GM12878 (cell line): ENCODE measurements around the gene CELSR1. TPM values are rescaled to one million over a fixed set of nuclear protein-coding genes. Genes with fewer than 3 reads are reported as not detected.

Source experiments
- ATAC-seq: fragments of 200-7000 bp; cut with Tn5 transposase; 3 replicates; pipeline ENCODE4 v1.9.1; 2020; ENCODE audit warnings: mild to moderate bottlenecking, moderate library complexity
- BruUV-seq: library from RNA; stranded (reverse); fragments of 400-500 nt; replicated peaks from 2 replicates; lab custom pipeline; 2021; lab: Mats Ljungman, UMichigan
- CTCF ChIA-PET: fragments of 300-600 bp; sonication (Branson Sonifier 250); formaldehyde crosslinking; extraction: SDS; loops from one replicate; lab custom pipeline; 2021; ENCODE audit warnings: inconsistent platforms; lab: Yijun Ruan, JAX
- POLR2A ChIA-PET: fragments of 350-600 bp; formaldehyde crosslinking; extraction: SDS; loops from one replicate; lab custom pipeline; 2021; ENCODE audit warnings: inconsistent platforms; lab: Charles Lee
- RAD21 ChIA-PET: fragments of 300-600 bp; sonication (Branson Sonifier 250); formaldehyde crosslinking; loops from one replicate; lab custom pipeline; 2023; ENCODE audit warnings: antibody characterized with exemption; ENCODE audit not compliant: unreplicated experiment; lab: Charles Lee
- SMC1A ChIA-PET: fragments of 300-600 bp; sonication (Branson Sonifier 250); formaldehyde crosslinking; loops from one replicate; lab custom pipeline; 2023; ENCODE audit not compliant: unreplicated experiment, uncharacterized antibody; lab: Charles Lee
- DNase-seq: peaks from one replicate; pipeline ENCODE4 v3.0.0-alpha.2; 2011; ENCODE audit warnings: low read depth, low spot score
- FAIRE-seq: peaks from 3 replicates; lab custom pipeline; 2011; peaks lifted over from hg19 to GRCh38; lab: Jason Lieb, UNC
- H2AFZ ChIP-seq: 2 replicates; pipeline ENCODE4 v1.6.0; 2011; ENCODE audit warnings: low read depth, low read length, control low read depth; ENCODE audit not compliant: control insufficient read depth
- H3K27ac ChIP-seq: 2 replicates; pipeline ENCODE4 v1.5.1; 2011; ENCODE audit warnings: control low read depth; ENCODE audit not compliant: control insufficient read depth, insufficient read depth
- H3K27me3 ChIP-seq, 2 experiments: replicated peaks in 1 of 2; 2 replicates each; pipeline versions ENCODE4 v1.6.0 to v1.6.1; 2011; ENCODE audit warnings: low read length in 1 of 2; ENCODE audit not compliant: control insufficient read depth in 2 of 2, insufficient read depth in 2 of 2
- H3K36me3 ChIP-seq, 2 experiments: 2 replicates each; pipeline ENCODE4 v1.5.1; 2011; ENCODE audit warnings: low read length in 1 of 2; ENCODE audit not compliant: control insufficient read depth in 2 of 2, insufficient read depth in 2 of 2
- H3K4me1 ChIP-seq: 2 replicates; pipeline ENCODE4 v1.6.1; 2011; ENCODE audit warnings: mild to moderate bottlenecking, low read length, moderate library complexity, mixed read lengths; ENCODE audit not compliant: control insufficient read depth, insufficient read depth
- H3K4me2 ChIP-seq: 2 replicates; pipeline ENCODE4 v1.6.0; 2011; ENCODE audit warnings: control low read depth; ENCODE audit not compliant: control insufficient read depth, insufficient read depth
- H3K4me3 ChIP-seq: fragments of 200-600 bp; sonication (generic); 2 replicates; pipeline ENCODE4 v1.5.1; 2016
- H3K79me2 ChIP-seq: 2 replicates; pipeline ENCODE4 v1.6.0; 2011; ENCODE audit warnings: low read length; ENCODE audit not compliant: control insufficient read depth, insufficient read depth
- H3K9ac ChIP-seq: 2 replicates; pipeline ENCODE4 v1.8.0; 2011; ENCODE audit warnings: low read length, control low read depth, mixed read lengths; ENCODE audit not compliant: control insufficient read depth, insufficient read depth
- H3K9me3 ChIP-seq: replicated peaks from 3 replicates; pipeline ENCODE4 v1.5.1; 2011; ENCODE audit warnings: mild to moderate bottlenecking, low read length; ENCODE audit not compliant: control insufficient read depth, insufficient read depth
- H4K20me1 ChIP-seq: 2 replicates; pipeline ENCODE4 v1.6.0; 2011; ENCODE audit not compliant: control insufficient read depth, insufficient read depth
- CHD1 ChIP-seq: IDR thresholded peaks from 2 replicates; pipeline ENCODE4 v1.6.1; 2012; ENCODE audit warnings: low read depth, low read length, improper control_type of control experiment
- DPF2 ChIP-seq: fragments of 450-650 bp; IDR thresholded peaks from 2 replicates; pipeline ENCODE4 v1.6.1; 2017; ENCODE audit warnings: mild to moderate bottlenecking
- EED ChIP-seq: sonication (generic); IDR thresholded peaks from 2 replicates; pipeline ENCODE4 v1.6.1; 2016; ENCODE audit warnings: antibody characterized with exemption, low read depth
- FOXK2 ChIP-seq: fragments of 450-650 bp; IDR thresholded peaks from 2 replicates; pipeline ENCODE4 v1.6.1; 2017; ENCODE audit warnings: mild to moderate bottlenecking, moderate library complexity
- MYC ChIP-seq: IDR thresholded peaks from 2 replicates; pipeline ENCODE4 v1.6.1; 2011; ENCODE audit warnings: mild to moderate bottlenecking, low read length, moderate library complexity, inconsistent platforms; ENCODE audit not compliant: insufficient read depth, insufficient replicate concordance, insufficient read length, severe bottlenecking
- NFYB ChIP-seq: IDR thresholded peaks from 2 replicates; pipeline ENCODE4 v1.6.1; 2011; ENCODE audit warnings: low read depth, mild to moderate bottlenecking, low read length, improper control_type of control experiment, moderate library complexity; ENCODE audit not compliant: insufficient read depth
- NR2F1 ChIP-seq: fragments of 450-650 bp; conservative IDR thresholded peaks from 2 replicates; pipeline ENCODE4 v1.6.1; 2017; ENCODE audit warnings: mild to moderate bottlenecking
- POU2F2 ChIP-seq: IDR thresholded peaks from 3 replicates; pipeline ENCODE4 v1.6.1; 2011; ENCODE audit warnings: low read depth, mild to moderate bottlenecking, low read length, borderline replicate concordance
- RB1 ChIP-seq: fragments of 450-650 bp; formaldehyde crosslinking; IDR thresholded peaks from 2 replicates; pipeline ENCODE4 v1.6.1; 2017; ENCODE audit warnings: mild to moderate bottlenecking, borderline replicate concordance
- SMC3 ChIP-seq: IDR thresholded peaks from 2 replicates; pipeline ENCODE4 v1.6.1; 2011; ENCODE audit warnings: low read length, improper control_type of control experiment, borderline replicate concordance
- SRF ChIP-seq, 2 experiments: IDR thresholded peaks; 2 replicates each; pipeline ENCODE4 v1.6.1; 2011; ENCODE audit warnings: low read depth in 2 of 2, low read length in 2 of 2, mild to moderate bottlenecking in 1 of 2, moderate library complexity in 1 of 2
- YY1 ChIP-seq: IDR thresholded peaks from 2 replicates; pipeline ENCODE4 v1.6.1; 2011; ENCODE audit warnings: low read depth, mild to moderate bottlenecking, low read length
- WGBS: methylation state at CpG from one replicate; pipeline ENCODE4 v1.1.6; 2016; ENCODE audit warnings: low lambda C conversion rate; ENCODE audit not compliant: insufficient replicate concordance, insufficient coverage; ENCODE audit errors: missing lambda C conversion rate; 5-methylcytosine and 5-hydroxymethylcytosine counted together
- in situ Hi-C: fragments of 300-500 bp; cut with MboI; formaldehyde crosslinking; loops from 9 replicates; pipeline ENCODE4 v1.14.3; 2018; ENCODE audit warnings: mixed read lengths
- intact Hi-C: fragments of 100-400 bp; cut with micrococcal nuclease; formaldehyde crosslinking; loops from one replicate; pipeline ENCODE4 v1.14.2; 2022; ENCODE audit not compliant: unreplicated experiment
- polyA plus RNA-seq, 11 experiments: library from polyadenylated mRNA; depleted of rRNA in 4 of 11; unstranded in 6 of 11; stranded (reverse) in 5 of 11; fragments of >200 nt; fragmentation: Nextera tagmentation in 4 of 11; fragmentation: Illumina TruSeq in 1 of 11; extraction: Ambion mirVana in 4 of 11; extraction: Trizol in 1 of 11; gene quantifications; 1 replicate in 1 of 11; 2 replicates in 10 of 11; pipeline versions ENCODE4 v1.2.1 to v1.2.3, GENCODE V29; 2011 to 2016; ENCODE audit warnings: inconsistent platforms in 2 of 11, missing spikeins in 2 of 11, low read depth in 1 of 11
- total RNA-seq, 4 experiments: library from RNA; depleted of rRNA in 3 of 4; stranded (reverse); fragments of >200 nt in 3 of 4; fragmentation: Illumina TruSeq in 1 of 4; extraction: Trizol in 1 of 4; gene quantifications; 2 replicates each; pipeline versions ENCODE4 v1.2.1 to v1.2.3, GENCODE V29; 2013 to 2021

CELSR1 gene
- total and polyA plus RNA-seq, 10 of the 15 experiments (the other 5 are each of a cell fraction or from before 2014, with no cell fraction given): 0.05 to 1.7 (median 0.35) TPM; not detected in 2

DNA sequence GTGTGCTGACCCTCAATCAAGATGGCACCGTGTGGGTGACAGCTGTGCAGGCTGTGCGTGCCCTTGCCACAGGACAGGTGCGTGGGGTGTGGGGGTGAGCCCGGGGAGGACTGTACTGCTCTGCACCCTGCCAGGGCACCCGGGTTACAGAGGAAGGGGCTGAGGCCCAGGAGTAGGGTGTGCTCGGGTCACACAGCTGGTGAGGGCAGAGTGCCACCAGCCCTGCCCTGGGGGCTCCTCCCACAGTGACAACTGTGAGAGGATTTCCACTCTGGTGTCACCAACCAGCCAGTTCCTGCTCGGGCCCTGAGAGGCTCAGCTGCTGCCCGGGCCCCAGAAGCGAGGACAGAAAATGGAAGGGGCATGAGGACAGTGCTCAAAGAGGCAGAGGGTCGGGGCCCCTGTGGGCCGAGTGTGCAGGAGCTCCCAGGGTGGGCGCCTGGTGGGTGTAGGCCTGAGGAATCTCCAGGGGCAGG lies 181.4 kb downstream of the CELSR1 start:
- CTCF ChIA-PET: interaction anchor here (0.5 to 3.9 kb wide), 3 partner anchors 12 to 186 kb away, joined by 3 to 15 read pairs (median 6); no protein-coding TSS in a partner anchor
- no peak overlapping the region for H3K9ac ChIP-seq
- TF ChIP-seq CHD1: no peak
- no peak for TF ChIP-seq SMC3
- no peak for TF ChIP-seq POU2F2
- TF ChIP-seq RB1: no peak
- TF ChIP-seq NFYB: no peak
- TF ChIP-seq YY1: no peak
- TF ChIP-seq MYC: no peak
- no peak for TF ChIP-seq SRF (IDR thresholded peaks at IDR 0.05; ENCODE audit: low read depth in 2 of 2, low read length in 2 of 2)
- TF ChIP-seq DPF2: no peak
- TF ChIP-seq EED: no peak
- TF ChIP-seq FOXK2: no peak
- TF ChIP-seq NR2F1: no peak
- no peaks in the 10 kb centered on the region for H3K4me1 ChIP-seq
- intact Hi-C loops: loop anchor here (1.0 kb wide), 1 partner anchor 186 kb away; no protein-coding TSS in a partner anchor
- H2AFZ ChIP-seq: no peak overlapping the region
- BruUV-seq: no TSS peak
- DNase-seq (no peak), ATAC-seq (no peak), FAIRE-seq (no peak)
- no peaks in the 10 kb centered on the region for H3K27me3 ChIP-seq
- H3K79me2 ChIP-seq: no peaks in the 10 kb centered on the region
- no peak overlapping the region for H3K4me2 ChIP-seq
- POLR2A ChIA-PET: no interaction called here
- RAD21 ChIA-PET: interaction anchor here (1.2 kb wide), 1 partner anchor 185 kb away, joined by 8 read pairs; no protein-coding TSS in a partner anchor
- H3K4me3 ChIP-seq: no peak overlapping the region
- in situ Hi-C loops: no loop called here
- H3K9me3 ChIP-seq: no peaks in the 10 kb centered on the region
- H3K27ac ChIP-seq: no peak overlapping the region
- H4K20me1 ChIP-seq: no peaks in the 10 kb centered on the region
- H3K36me3 ChIP-seq: peaks cover 9 to 42% of the 10 kb centered on the region in 2 experiments; a peak in 3 of 4 replicates
- SMC1A ChIA-PET: interaction anchor here (1.3 kb wide), 1 partner anchor 186 kb away, joined by 3 read pairs; no protein-coding TSS in a partner anchor
- WGBS: 77% methylated on average over 12 of the region's 12 CpGs
